Head of caudate nucleus (tissue), 42 donors: Measurements from ENCODE around the gene CDT1.
A peak's percentile ranks its signal among the peaks of the same experiment; 100 is the strongest.

Source experiments
- DNase-seq, 42 donors: peaks; one replicate each; pipeline versions ENCODE4 v3.0.0 to v3.0.0-alpha.2; 2020 to 2021; ENCODE audit warnings: mixed read lengths in 7 of 42
- intact Hi-C: fragments of 100-400 bp; cut with DNase I; formaldehyde crosslinking; loops from one replicate; pipeline ENCODE4 v1.15.0; 2022

The CDT1 gene

GRCh38 chr16:88857728-88858339 lies 54.2 kb downstream of the CDT1 start:
- DNase-seq = peak; percentile 69 to 92 (median 83)
- intact Hi-C loops = loop anchor here (5.0 kb wide), 1 partner anchor 46 kb away; the partner anchor contains the start of gene APRT
